Left renal cortex interstitium (tissue), 4 donors: ENCODE data around the gene TBCD. TPM values are rescaled to one million over a fixed set of nuclear protein-coding genes. Genes with fewer than 3 reads are reported as not detected.
"Not testable (repeated sequence)": the region's sequence is repeated elsewhere in the genome, so short reads cannot be mapped to it uniquely, and the experiment has no call there.

Source experiments
- DNase-seq, 4 donors: peaks; one replicate each; pipeline ENCODE4 v3.0.0-alpha.2; 2013; ENCODE audit warnings: low read depth in 4 of 4, low spot score in 2 of 4, missing footprints in 1 of 4
- polyA plus RNA-seq, 4 donors: library from polyadenylated mRNA; unstranded; fragments of 120-200 nt; gene quantifications; one replicate each; pipeline ENCODE4 v1.2.1, GENCODE V29; 2013; ENCODE audit not compliant: insufficient read length in 4 of 4

TBCD gene
- polyA plus RNA-seq, 4 donors = 60.5 to 87.2 (median 73.3) TPM

GRCh38 chr17:82959990-82960418 lies 208.1 kb downstream of the TBCD start:
- no peak for DNase-seq

GRCh38 chr17:82960419-82961271 lies 208.8 kb downstream of the TBCD start:
- DNase-seq = no peak

DNA sequence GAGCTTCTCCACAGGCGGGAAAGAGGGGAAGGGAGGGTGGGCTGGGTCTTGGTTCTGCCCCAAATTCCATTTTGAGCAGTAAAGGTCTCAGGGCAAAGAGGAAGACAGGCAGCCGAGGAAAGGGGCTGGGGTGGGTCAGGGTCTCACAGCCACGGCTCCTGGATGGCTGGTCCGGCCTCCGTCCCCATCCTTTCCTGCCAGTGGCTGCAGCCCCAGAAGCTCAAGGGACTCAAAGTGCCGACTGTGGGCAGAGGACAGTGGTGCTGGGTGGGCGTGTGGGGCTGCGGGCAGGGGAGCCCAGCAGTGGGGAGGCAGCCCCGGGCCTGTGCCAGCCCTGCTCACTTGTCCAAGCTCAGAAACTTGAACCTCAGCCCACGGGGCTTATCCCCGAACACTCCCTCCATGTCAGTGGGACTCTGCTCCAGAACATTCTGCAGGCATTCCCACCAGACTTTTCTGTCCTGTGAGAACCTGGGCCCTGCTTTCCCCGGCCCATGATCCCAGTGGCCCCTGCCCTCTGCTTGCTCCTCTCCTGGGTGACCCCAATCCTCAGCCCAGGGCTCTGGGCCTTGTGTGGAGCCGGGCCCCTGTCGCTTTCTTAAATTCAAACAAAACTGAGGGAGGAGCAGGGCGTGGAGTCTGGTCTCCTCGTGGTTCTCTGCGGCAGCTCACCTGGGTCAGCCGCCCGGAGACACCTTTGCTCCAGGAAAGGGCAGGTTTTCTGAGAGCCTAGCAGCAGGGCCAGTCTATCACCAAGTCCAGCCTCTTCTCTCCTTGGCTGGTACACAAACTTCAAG lies 209.7 kb downstream of the TBCD start:
- DNase-seq = no peak

GRCh38 chr17:82962163-82962720 lies 210.4 kb downstream of the TBCD start:
- DNase-seq = no peak

- DNase-seq = peak in 3 of 4 donors; percentile 25 to 76 (median 40)
Measured at GRCh38 chr17:82963104-82963950, 211.5 kb downstream of the TBCD start.

GRCh38 chr17:82964451-82964850 lies 212.6 kb downstream of the TBCD start:
- DNase-seq = not testable (repeated sequence)

DNA sequence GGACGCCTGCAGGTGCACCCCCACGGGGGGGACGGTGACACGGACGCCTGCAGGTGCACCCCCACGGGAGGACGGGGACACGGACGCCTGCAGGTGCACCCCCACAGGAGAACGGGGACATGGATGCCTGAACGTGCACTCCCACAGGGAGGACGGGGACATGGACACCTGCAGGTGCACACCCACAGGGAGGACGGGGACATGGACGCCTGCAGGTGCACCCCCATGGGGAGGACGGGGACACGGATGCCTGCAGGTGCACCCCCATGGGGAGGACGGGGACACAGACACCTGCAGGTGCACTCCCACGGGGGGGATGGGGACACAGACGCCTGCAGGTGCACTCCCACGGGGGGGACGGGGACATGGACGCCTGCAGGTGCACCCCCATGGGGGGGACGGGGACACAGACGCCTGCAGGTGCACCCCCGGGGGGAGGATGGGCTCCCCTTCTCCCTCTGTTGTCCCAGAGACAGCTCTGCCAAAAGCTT lies 213.0 kb downstream of the TBCD start:
- DNase-seq = no peak

- no peak for DNase-seq
Measured at GRCh38 chr17:82965371-82965770, 213.5 kb downstream of the TBCD start.

GRCh38 chr17:82966415-82966814 lies 214.6 kb downstream of the TBCD start:
- no peak for DNase-seq

GRCh38 chr17:82967268-82968032 lies 215.6 kb downstream of the TBCD start:
- no peak for DNase-seq

DNA sequence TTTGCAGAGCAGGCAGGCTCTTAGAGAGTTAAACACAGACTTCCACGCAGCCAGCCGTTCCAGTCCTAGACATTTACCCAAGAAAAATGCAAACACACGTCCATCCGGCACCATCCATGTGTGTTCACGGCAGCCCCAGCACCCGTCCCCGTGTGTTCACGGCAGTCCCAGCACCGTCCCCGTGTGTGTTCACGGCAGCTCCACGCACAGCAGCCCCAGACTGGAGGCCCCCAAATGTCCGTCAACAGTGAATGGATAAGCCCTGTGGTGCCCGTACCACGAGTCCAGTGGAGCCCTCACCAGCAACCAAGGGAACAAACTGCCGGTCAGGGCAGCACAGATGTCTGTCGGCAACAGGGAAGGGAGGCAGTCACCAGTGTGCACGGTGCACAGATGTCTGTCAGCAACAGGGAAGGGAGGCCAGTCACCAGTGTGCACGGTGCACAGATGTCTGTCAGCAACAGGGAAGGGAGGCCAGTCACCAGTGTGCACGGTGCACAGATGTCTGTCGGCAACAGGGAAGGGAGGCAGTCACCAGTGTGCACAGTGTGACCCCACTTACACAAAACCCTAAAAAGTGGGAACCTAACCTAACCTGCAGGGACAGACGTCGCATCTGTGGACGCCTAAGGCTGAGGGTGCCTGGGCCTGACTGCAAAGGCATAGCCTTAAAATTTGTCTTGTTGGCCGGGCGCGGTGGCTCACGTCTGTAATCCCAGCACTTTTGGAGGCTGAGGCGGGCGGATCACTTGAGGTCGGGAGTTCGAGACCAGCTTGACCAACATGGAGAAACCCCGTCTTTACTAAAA lies 216.4 kb downstream of the TBCD start:
- DNase-seq = not testable (repeated sequence)

DNA sequence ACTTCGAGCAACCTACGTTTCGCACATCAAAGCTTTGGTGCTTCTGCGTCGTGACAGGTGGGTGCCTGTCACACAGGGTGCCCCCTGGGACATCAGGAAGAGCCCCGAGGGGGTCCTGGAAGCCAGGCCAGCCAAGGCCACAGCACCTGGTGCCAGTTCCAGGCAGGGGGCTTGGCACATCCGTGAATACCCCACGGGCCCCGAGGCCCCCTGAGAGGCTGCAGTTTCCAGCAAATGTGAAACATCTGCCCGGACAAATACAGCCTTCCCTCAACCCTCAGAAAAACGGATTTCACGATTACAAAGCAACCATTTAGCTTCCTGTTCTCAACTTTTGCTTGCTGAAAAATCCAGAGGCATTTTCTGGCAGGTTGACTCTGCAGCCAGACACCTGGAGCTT lies 218.2 kb downstream of the TBCD start:
- DNase-seq = no peak

DNA sequence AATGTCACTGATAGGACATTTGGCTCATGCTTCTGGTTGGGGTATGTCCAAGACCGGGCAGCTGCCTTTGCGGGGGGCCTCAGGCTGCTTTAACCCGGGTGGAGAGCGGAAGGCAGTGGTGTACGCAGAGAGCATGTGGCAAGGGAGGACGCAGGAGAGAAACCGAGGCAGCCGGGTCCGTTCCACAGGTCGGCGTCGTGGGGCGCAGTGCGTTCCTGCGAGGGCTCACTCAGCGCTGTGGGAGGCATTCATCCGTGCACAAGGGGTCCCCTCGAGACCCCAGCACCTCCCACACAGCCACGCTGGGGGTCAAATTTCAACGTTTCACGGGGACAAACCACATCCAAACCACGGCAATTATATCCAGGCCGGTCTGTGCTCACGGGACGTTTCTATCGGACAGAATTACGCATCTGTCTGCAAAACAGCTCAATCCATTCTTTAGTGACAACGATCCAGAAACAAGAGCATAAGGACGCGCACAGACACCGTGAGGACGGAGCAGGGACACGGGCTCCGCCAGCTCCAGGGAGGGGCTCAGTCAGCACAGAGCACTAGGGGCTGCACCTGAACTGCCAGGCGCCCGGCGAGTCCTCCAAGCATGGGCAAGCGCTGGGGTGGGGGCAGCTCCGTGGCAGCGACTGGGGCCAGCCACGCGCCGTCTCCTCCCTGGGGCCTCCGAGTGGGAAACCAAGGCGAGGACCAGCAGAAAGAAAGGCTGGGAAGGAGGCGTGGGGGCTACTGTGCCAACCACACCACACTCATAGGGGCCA lies 219.1 kb downstream of the TBCD start:
- no peak for DNase-seq

- no peak for DNase-seq
Measured at GRCh38 chr17:82972836-82973372, 221.0 kb downstream of the TBCD start.

DNA sequence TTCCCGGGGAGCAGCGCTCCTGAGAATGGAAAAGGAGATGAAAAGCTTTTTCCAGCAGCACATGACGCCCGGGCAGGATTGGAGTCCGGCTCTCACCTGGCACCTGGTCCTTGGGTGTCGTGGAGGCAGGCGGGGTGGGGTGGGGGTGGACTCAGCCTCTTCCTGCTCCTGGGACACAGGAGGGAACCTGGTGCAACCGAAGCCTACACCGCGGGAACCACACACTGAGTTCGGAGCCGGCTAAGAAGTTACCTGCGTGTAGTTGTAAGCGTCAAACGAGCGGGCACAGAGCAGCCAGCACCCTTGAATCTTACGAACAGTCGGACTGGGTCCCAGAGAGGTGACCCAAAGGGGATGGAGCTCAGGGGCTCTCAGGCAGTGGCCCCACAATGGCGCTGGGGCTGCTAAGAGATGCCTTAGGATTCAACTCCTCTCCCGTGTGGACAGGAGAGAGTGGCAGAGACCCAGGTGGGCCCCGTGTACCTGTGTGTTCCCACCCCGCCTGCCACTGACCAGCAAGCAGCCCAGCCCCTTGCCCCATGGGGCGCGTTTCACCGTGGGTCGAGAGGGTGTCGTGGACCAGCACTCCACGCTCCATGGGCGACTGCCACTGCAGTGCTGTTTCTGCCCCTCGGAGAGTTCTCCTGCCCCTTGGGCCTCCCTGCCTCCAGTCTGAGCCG lies 221.7 kb downstream of the TBCD start:
- no peak for DNase-seq

- no peak for DNase-seq
Measured at GRCh38 chr17:82974136-82974952, 222.5 kb downstream of the TBCD start.
